Right ventricle myocardium superior (tissue), 1 donor: ENCODE data around the gene MTM1. TPM values are rescaled to one million over a fixed set of nuclear protein-coding genes. Genes with fewer than 3 reads are reported as not detected.

Experiments used
- ATAC-seq: fragments of 200-7000 bp; cut with Tn5 transposase; one replicate; pipeline ENCODE4 v1.9.1; 2020; ENCODE audit warnings: mild to moderate bottlenecking; ENCODE audit not compliant: poor library complexity
- DNase-seq: peaks from one replicate; pipeline ENCODE4 v3.0.0-alpha.2; 2020
- intact Hi-C: fragments of 100-400 bp; cut with DNase I; formaldehyde crosslinking; loops from one replicate; pipeline ENCODE4 v1.11.2; 2022
- total RNA-seq: library from RNA; stranded (reverse); fragmentation: NEBNext Ultra II Directional; extraction: Animal tissue kit (Norgen Biotek cat#: 25700); gene quantifications from one replicate; pipeline ENCODE4 v1.2.1, GENCODE V29; 2021
- donor health status: DM: no; HTN: yes; CAD: no; lungs with severe emphysema.

Gene MTM1
- total RNA-seq, 1 donor from 2014 or later = 8.7 TPM

DNA sequence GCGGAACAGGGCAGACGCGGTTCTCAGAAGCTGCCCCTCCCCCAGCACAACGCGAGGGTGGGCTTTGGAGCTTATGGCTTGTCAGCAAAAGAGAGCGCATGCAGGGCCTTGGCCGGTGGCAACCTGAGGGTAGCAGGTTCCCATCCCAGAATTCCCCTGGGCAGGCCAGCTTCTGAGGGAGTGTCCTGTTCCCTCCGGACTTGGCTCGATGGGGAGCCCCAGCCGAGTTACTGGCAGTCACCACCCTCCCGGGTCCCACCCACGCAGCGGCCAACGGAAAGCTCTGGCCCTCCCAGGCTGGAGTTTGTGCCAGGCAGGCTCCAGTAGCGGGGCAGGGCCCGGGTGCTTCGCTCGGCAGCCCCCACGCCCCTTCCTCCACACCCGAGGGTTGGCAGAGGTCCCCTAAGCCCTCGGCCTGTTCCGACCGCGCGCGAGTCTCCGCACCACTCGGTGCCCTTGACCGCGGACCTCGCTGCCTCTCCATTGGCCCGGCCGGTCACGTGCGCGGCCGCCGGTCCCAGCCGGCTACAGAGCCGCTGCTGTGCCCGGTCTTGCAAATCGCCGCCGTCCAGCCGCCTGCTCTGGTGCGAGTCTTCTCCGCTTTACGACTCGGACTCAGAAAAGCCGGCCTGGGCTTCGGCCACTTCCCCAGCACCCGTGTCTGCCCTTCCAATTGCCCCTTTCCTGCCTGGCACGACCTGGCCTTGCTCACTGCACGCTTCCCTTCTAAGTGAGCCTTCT, 20.9 kb upstream of the MTM1 start:
- DNase-seq (peak; percentile 81), ATAC-seq (peak; percentile 97)
- intact Hi-C loops = no loop called here

- DNase-seq = no peak
- intact Hi-C loops = no loop called here
- no peak for ATAC-seq
Measured at GRCh38 chrX:150548251-150548650, 20.2 kb upstream of the MTM1 start.

DNA sequence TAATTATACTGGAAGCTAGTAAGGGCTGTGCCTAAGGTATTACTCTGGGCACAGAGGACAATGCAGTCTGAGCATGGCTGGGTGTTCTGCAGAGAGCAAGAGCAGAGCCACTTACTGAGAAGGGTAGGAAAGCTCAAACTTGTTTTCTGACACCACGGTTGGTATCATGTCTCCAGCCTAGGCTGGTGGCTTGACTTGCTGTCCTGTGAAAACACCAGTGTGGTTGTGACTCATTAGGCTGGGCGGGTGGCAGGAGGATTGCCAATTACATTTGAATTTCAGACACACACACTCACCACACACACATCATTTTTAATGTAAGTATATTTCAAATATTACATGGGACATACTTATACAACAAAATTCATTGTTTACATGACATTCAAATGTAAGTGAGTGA, 19.7 kb upstream of the MTM1 start:
- DNase-seq = no peak
- no peak for ATAC-seq
- intact Hi-C loops = no loop called here

DNA sequence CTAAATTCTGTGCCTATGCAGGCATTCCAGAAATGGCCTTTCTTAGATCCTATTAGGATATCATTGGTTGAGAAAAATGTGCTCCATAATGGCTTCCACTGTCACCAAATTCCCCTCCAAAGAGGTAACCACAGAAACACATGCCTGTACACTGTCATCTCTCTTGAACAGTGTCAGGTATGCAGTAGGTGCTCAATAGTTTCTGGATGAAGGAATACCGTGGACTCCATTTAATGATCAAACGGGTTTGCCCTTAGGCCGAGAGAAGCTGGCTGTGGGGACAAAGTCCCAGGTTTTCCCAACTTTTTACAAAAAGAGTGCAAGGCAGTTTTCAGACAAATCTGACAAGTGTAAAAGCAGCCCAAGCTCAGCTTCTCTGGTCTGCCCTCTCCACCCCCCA, 16.5 kb upstream of the MTM1 start:
- intact Hi-C loops = no loop called here
- ATAC-seq = no peak

DNA sequence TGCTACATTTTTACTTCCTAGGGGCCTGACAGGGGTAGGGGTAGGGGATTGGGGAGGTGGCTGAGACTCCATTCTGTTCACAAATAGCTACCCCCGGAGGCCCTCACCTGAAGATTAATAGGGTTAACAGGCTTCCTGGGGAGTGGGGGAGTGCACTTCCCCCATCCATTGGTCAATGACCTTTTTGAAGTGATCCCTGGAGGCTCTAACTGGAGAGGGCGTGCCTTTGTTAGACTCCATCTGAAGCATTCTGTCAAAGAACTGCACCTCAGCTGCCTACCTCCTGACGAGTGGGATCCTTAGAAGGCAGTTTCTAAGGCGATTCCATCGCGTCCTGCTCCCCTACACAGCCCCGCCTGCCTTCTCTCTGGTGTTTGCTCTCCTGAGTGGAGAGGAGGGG, 10.0 kb upstream of the MTM1 start:
- ATAC-seq = no peak
- intact Hi-C loops = no loop called here

More for the DNA sequence above, 16.5 kb upstream of the MTM1 start:
- DNase-seq = no peak

DNA sequence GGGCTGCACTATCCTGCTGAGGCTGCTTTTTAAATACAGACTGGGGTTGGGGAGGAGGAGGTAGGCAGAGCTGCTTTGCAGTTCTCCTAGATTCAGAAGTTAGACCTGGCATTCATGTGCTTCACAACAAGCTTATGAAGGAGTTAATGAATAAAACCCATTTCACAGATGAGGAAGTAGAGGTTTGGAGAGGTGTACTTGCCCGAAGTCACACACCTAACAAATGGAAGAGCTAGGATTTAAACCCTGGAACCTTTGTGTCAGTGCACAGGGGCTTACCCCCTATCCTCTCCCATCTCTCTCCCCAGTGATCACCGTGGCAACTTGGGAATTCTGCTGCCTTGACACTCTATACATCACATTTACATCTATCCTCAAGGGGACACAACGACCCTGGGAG, 3.6 kb upstream of the MTM1 start:
- no peak for DNase-seq
- intact Hi-C loops = no loop called here

More for the DNA sequence above, 10.0 kb upstream of the MTM1 start:
- no peak for DNase-seq

DNA sequence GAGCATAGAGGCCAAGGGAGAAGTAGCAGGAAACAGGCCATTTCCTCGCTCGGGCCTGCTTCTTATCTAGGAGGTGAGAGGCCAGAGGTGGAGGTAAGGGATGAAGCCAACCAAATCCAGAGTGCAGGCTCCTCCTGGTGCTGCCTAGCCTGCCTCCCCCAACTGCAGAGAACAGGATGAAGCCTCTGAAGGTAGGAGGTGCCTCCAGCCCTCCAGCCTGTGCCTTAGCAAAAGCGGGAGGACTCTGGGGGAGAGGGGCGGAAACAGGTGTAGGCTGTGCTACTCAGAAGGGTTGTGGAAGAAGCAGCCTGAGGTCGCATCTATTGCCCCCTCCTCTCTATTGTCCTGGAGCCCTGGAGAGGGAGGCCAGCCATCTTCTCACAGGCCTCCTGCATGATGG, 2.9 kb upstream of the MTM1 start:
- intact Hi-C loops = no loop called here
- no peak for DNase-seq
- ATAC-seq = no peak

More for the DNA sequence above, 3.6 kb upstream of the MTM1 start:
- no peak for ATAC-seq

- DNase-seq (no peak), ATAC-seq (no peak)
- intact Hi-C loops = no loop called here
Measured at GRCh38 chrX:150566734-150567182, 1.7 kb upstream of the MTM1 start.

DNA sequence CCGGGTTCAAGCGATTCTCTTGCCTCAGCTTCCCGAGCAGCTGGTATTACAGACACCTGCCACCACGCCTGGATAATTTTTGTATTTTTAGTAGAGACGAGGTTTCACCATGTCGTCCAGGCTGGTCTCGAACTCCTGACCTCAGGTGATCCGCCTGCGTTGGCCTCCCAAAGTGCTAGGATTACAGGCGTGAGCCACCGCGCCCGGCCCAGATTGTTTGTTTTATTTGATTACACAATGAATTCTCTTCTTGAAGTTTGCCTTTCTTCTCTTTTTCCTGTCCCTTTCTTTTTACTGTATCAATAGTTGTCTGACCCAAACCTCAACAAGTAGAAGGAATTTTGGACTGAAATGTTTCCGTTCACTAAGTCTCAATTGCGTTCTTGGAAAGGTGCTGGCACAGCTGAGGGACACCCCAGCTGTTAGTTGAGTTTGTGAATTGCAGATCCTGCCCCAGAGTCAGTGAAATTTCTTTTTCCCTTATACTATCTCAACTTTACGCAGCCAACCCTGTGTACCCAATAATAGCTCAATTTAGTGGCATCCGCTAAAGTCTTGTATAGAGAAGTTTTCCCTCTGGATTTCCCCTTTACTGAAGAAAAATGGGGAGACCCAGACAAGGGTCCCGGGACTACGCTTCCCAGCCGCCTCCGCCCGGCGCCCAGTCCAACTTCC, 639 bp upstream of the MTM1 start:
- no peak for DNase-seq
- no peak for ATAC-seq
- intact Hi-C loops = no loop called here

- peak; percentile 65 for DNase-seq
- intact Hi-C loops = no loop called here
- ATAC-seq = peak; percentile 47
Measured at GRCh38 chrX:150569155-150569477, 695 bp downstream of the MTM1 start.

DNA sequence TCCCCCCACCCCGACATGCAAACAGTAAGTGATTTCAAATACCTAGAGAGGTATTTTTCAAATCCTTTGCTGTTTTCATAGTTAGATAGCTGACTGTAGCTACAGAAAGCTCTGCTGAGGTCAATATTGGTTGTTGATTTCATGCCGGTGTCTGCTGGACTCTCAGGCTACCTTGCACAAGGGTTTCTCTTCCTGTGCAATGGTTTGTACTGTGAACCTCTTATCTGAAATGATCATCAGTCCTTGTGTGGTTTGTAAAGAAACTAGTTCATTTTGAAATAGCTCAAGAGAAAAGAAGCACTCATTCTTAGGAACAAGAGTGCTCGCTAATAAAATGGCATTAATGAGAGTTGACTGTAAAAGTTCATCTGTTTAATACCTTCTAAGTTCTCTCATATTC, 2.1 kb downstream of the MTM1 start:
- DNase-seq (no peak), ATAC-seq (no peak)
- intact Hi-C loops = no loop called here

GRCh38 chrX:150572206-150572605, 3.8 kb downstream of the MTM1 start:
- DNase-seq = no peak
- intact Hi-C loops = no loop called here
- ATAC-seq = no peak

- ATAC-seq (no peak), DNase-seq (no peak)
- intact Hi-C loops = no loop called here
Measured at GRCh38 chrX:150573106-150573505, 4.7 kb downstream of the MTM1 start.

- intact Hi-C loops = no loop called here
- no peak for DNase-seq
- ATAC-seq = no peak
Measured at GRCh38 chrX:150573702-150574101, 5.3 kb downstream of the MTM1 start.

DNA sequence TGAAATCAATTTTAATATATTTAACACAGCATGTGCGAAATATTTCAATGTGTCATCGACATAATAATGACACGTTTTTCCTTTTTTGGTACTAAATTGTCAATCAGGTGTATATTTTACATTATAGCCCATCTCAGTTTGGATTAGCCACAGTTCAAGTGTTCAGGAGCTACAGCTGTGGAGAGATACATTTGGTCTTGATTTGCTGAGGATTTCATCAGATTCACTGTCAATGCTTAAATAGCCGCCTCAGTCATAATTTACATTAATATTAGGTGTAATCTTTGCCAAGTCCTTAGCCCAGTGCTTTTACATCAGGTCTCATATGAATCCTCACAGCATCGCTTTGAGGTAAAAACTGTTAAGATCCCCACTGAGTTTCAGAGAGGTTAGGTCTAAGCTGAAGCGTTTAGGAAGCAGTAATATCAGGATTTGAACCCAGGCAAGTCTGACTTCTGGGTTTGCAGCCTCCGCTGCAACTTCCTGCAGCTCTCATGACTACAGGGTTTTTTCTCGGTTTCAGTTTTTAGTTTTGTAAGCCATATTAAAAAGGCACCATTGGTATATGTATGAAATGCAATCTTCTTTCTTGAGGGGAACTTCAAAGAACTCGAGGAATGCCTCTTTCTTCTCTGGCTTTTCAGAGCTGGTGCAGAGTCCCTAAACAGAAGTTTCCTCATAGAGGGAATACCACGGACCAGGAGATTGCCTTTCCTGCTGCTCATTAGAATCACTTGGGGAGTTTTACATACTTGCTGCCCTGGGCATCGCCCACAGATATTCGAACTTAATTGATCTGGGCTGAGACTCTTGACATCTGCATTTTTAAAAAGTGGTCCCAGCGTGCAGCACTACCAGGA, 6.4 kb downstream of the MTM1 start:
- intact Hi-C loops = no loop called here
- DNase-seq = no peak
- ATAC-seq = no peak

- ATAC-seq (no peak), DNase-seq (no peak)
- intact Hi-C loops = no loop called here
Measured at GRCh38 chrX:150575419-150575814, 7.0 kb downstream of the MTM1 start.

DNA sequence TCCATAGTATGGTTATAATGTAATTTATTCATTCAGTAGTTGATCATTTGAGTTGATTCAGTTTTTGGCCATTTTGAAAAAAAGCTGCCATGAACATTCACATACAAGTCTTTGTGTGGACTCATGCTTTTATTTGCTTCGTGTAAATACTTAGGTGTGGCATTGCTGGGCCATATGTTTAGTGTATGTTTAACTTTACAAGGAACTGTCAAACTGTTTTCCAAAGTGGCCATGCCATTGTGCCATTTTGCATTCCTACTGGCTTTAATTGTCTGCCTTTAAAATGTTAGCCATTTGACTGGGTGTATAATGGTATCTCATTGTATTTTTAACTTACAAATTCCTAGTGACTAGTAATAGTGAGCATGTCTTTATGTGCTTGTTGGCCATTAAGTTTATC, 8.8 kb downstream of the MTM1 start:
- intact Hi-C loops = no loop called here
- ATAC-seq = no peak
- DNase-seq = no peak

DNA sequence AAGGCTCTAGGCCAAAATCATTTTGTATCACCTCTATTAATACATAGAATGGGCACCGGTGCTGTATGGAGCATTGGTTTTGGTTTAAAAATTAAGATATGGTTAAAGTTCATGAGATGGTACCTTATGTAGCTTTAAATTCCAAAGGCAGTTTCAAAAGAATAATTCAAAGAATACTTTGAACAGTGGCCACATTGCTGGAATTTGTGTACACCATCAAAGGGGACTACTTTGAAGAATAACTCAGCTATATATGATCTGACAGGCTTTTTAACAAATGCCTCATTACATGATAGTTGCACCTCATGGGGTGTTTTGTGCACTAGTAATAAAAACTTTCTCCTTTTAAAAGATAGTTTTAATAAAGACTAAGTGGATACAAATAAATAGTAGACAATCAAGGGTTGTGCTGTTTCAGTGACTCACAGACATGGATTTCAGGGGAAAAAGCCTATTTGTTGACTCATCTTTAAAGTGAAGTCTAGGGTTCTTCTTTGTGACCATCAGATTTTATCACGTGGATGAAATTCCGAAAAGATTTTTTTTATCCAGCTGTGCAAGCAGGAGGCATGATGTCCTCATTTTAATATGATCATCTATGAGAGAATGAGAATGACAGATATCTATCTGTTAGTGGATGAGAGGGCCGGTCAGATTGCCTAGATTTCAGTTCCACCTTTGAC, 12.8 kb downstream of the MTM1 start:
- ATAC-seq = no peak
- intact Hi-C loops = no loop called here

DNA sequence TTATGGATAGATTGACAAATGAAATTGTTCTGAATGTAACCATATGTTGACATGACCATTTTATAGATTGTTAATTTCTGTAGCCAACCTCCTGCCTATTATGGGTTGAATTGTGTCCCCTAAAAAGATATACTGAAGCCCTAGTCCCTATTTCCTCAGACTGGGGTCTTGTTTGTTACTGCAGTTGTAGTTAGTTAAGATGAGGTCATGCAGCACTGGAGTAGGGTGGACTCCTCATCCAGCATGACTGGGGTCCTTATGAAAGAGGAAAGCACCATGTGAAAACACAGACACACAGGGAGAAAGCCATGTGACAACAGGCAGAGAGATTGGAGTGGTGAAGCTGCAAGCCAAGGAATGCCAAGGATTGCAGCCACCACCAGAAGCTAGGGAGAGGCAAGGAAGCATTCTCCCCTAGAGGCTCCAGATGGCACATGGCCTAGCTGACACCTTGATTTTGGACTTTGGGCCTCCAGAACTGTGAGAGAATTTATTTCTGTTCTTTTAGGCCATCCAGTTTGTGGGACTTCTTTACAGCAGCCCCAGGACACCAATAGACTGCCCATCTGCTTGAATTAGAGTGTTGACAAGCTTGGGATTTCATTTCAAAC, 14.0 kb downstream of the MTM1 start:
- ATAC-seq = no peak
- DNase-seq = no peak
- intact Hi-C loops = no loop called here

More for the DNA sequence above, 12.8 kb downstream of the MTM1 start:
- DNase-seq = no peak
